A673 (cell line): Measurements from ENCODE around the gene PHACTR2.

Source experiments
- EZH2 ChIP-seq: fragments of 200-600 bp; sonication (generic); IDR thresholded peaks from 2 replicates; pipeline ENCODE4 v1.6.1; 2017; ENCODE audit warnings: borderline replicate concordance, low read depth, mild to moderate bottlenecking, mixed read lengths, antibody characterized with exemption, low read length; ENCODE audit not compliant: poor library complexity, severe bottlenecking
- TF ChIP-seq, protein P1 (sequence below): fragments of 300-800, 200-600 bp; sonication (generic); conservative IDR thresholded peaks from 2 replicates; pipeline ENCODE4 v1.5.1; 2017; ENCODE audit warnings: low read depth, mild to moderate bottlenecking, antibody characterized with exemption, low read length, moderate library complexity, mixed read lengths

DNA sequence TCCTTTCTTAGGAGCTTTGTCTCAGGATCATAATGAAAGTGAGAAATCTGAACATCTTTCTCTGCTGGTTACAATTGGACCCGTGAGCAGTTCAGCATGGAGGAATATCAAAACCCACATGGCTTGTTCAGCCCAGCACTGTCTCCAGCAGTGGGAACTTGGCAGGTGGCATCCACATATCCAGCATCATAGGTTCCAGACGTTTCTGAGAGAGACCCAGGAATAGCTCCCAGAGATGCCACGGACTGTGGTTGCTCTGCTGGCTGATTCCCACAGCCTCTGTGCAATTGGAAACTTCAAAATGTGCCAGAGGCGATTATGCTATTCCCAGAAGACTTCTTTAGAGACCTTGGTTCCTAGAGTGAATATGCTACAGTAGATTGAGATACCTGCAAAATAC is 76.4 kb downstream of the PHACTR2 start:
- TF ChIP-seq, protein P1, sequence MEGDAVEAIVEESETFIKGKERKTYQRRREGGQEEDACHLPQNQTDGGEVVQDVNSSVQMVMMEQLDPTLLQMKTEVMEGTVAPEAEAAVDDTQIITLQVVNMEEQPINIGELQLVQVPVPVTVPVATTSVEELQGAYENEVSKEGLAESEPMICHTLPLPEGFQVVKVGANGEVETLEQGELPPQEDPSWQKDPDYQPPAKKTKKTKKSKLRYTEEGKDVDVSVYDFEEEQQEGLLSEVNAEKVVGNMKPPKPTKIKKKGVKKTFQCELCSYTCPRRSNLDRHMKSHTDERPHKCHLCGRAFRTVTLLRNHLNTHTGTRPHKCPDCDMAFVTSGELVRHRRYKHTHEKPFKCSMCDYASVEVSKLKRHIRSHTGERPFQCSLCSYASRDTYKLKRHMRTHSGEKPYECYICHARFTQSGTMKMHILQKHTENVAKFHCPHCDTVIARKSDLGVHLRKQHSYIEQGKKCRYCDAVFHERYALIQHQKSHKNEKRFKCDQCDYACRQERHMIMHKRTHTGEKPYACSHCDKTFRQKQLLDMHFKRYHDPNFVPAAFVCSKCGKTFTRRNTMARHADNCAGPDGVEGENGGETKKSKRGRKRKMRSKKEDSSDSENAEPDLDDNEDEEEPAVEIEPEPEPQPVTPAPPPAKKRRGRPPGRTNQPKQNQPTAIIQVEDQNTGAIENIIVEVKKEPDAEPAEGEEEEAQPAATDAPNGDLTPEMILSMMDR: no peak
- no peak for TF ChIP-seq EZH2
